ENCODE results near the gene SLC4A5. TPM values are rescaled to one million over a fixed set of nuclear protein-coding genes. Genes with fewer than 3 reads are reported as not detected.
"Not testable (repeated sequence)": the region's sequence is repeated elsewhere in the genome, so short reads cannot be mapped to it uniquely, and the experiment has no call there.

The SLC4A5 gene
- total RNA-seq, 6 donors from 2014 or later = 3.2 to 47.1 (median 11.0) TPM

- Histone ChIP-seq H3K27me3 (no peaks in the 10 kb centered on the region), H3K27ac (no peak overlapping the region), H3K36me3 (no peaks in the 10 kb centered on the region), H3K4me1 (no peaks in the 10 kb centered on the region), H3K9me3 (no peaks in the 10 kb centered on the region), H3K4me3 (no peak overlapping the region)
- DNase-seq = peak in 1 of 2 donors; percentile 51
- WGBS, 2 donors = 82 to 84% methylated on average over 3 of the region's 3 CpGs
- no peak for TF ChIP-seq POLR2AphosphoS5 (IDR thresholded peaks at IDR 0.05)
- TF ChIP-seq EP300 (IDR thresholded peaks at IDR 0.05) = no peak
- no peak for TF ChIP-seq CTCF (IDR thresholded peaks at IDR 0.05)
- TF ChIP-seq POLR2A (IDR thresholded peaks at IDR 0.05) = no peak
- ATAC-seq (ENCODE audit: low FRiP score in 2 of 2) = peak in 1 of 2 donors; percentile 38
Measured at GRCh38 chr2:74347742-74348141, 4.5 kb upstream of the SLC4A5 start.

GRCh38 chr2:74347303-74347702 is 4.1 kb upstream of the SLC4A5 start:
- no peaks in the 10 kb centered on the region for H3K36me3 ChIP-seq
- no peaks in the 10 kb centered on the region for H3K9me3 ChIP-seq
- no peak overlapping the region for H3K4me3 ChIP-seq
- no peaks in the 10 kb centered on the region for H3K27me3 ChIP-seq
- ATAC-seq (ENCODE audit: low FRiP score in 2 of 2) (no peak), DNase-seq (no peak)
- TF ChIP-seq POLR2A (IDR thresholded peaks at IDR 0.05) = no peak
- H3K4me1 ChIP-seq = no peaks in the 10 kb centered on the region
- 77 to 79% methylated on average over 1 of the region's 1 CpG for WGBS, 2 donors
- H3K27ac ChIP-seq = no peak overlapping the region

GRCh38 chr2:74345272-74345943 is 2.2 kb upstream of the SLC4A5 start:
- ATAC-seq (ENCODE audit: low FRiP score in 2 of 2) = no peak
- no peaks in the 10 kb centered on the region for H3K36me3 ChIP-seq

DNA sequence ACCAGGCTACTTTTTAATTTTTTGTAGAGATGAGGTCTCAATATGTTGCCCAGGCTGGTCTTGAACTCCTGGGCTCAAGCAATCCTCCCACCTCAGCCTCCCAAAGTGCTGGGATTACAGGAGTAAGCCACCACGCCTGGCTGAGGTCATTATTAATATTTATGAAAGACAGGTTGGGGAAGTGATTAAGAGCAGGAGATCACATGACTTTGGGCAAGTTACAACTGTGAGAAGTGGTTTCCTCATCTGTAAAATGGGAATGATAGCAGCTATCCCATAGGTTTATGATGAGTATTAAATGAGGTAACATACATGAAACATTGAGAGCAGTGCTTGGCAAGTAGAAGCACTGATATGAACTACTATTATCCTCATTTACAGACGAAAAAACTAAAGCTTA is 7.0 kb downstream of the SLC4A5 start:
- H3K36me3 ChIP-seq = peaks cover 0 to 19% (median 8%) of the 10 kb centered on the region in 4 donors
- DNase-seq; H3K4me3 ChIP-seq; H3K4me1 ChIP-seq; H3K9me3 ChIP-seq; ATAC-seq (ENCODE audit: low FRiP score in 2 of 2); H3K27ac ChIP-seq; H3K27me3 ChIP-seq: not testable (repeated sequence)
- WGBS, 2 donors = 75 to 77% methylated on average over 2 of the region's 2 CpGs

More at GRCh38 chr2:74345272-74345943, 2.2 kb upstream of the SLC4A5 start:
- DNase-seq = no peak
- WGBS, 2 donors = 73 to 87% methylated on average over 8 of the region's 8 CpGs
- Histone ChIP-seq H3K4me1 (no peaks in the 10 kb centered on the region), H3K27ac (no peak overlapping the region), H3K9me3 (no peaks in the 10 kb centered on the region), H3K4me3 (no peak overlapping the region), H3K27me3 (no peaks in the 10 kb centered on the region)
- TF ChIP-seq EP300 (IDR thresholded peaks at IDR 0.05) (no peak), POLR2A (IDR thresholded peaks at IDR 0.05) (no peak)

- Histone ChIP-seq H3K27me3 (no peaks in the 10 kb centered on the region), H3K4me3 (no peak overlapping the region), H3K4me1 (no peaks in the 10 kb centered on the region), H3K36me3 (peaks cover 0 to 24% (median 9%) of the 10 kb centered on the region in 4 donors), H3K9me3 (no peaks in the 10 kb centered on the region), H3K27ac (no peak overlapping the region)
- ATAC-seq (ENCODE audit: low FRiP score in 2 of 2) (peak; percentile 80 to 94), DNase-seq (peak in 1 of 2 donors; percentile 68)
- no peak for TF ChIP-seq EP300 (IDR thresholded peaks at IDR 0.05)
- peak; percentile 62 to 96 (median 84) for TF ChIP-seq CTCF (IDR thresholded peaks at IDR 0.05)
- WGBS, 2 donors = 17 to 31% methylated on average over 2 to 3 of the region's 3 CpGs
Measured at GRCh38 chr2:74334931-74335333, 8.3 kb downstream of the SLC4A5 start.

DNA sequence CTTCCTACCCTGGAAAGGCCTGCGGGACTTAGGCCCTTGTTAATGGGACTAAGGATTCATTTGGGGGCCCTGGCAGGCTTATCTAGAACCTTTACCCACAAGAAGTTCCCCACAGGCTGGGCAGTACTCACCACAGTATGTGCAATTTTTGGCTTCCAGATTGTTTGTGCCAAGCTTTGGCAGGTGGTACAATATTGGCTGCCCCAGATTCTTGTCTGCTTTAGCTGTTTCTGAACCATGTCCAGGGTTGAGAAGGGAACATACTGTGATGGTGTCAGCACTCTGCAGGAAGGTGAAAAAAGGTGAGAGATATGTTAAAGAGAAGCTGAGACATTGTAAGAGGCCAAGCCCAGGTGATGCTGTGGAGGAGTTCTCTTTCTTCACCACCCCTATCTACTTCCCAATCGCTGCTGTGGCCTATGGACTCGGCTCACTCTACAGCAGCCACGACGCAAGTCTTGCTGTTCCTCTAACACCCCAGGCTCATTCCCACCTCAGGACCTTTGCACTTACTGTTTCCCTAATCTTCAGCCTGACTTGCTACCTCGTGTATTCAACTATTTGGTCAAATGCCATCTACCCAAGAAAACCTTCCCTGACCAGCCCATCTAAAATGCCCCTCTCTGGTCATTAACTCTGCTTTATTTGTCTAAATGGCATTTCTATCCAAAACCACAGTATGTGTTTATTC is 9.2 kb downstream of the SLC4A5 start:
- no peaks in the 10 kb centered on the region for H3K27me3 ChIP-seq
- H3K9me3 ChIP-seq = no peaks in the 10 kb centered on the region
- WGBS, 2 donors = 88 to 96% methylated on average over 6 of the region's 6 CpGs
- H3K27ac ChIP-seq = no peak overlapping the region
- no peak for ATAC-seq (ENCODE audit: low FRiP score in 2 of 2)
- DNase-seq = no peak
- no peak for TF ChIP-seq CTCF (IDR thresholded peaks at IDR 0.05)
- no peak for TF ChIP-seq POLR2A (IDR thresholded peaks at IDR 0.05)
- no peak for TF ChIP-seq POLR2AphosphoS5 (IDR thresholded peaks at IDR 0.05)
- no peaks in the 10 kb centered on the region for H3K4me1 ChIP-seq
- no peak overlapping the region for H3K4me3 ChIP-seq
- H3K36me3 ChIP-seq = peaks cover 0 to 27% (median 9%) of the 10 kb centered on the region in 4 donors

All from upper lobe of left lung (tissue), 6 donors.